KMS-11 (cell line): Measurements from ENCODE around the gene NTRK3.
A peak's percentile ranks its signal among the peaks of the same experiment; 100 is the strongest.

Experiments used
- H2AFZ ChIP-seq: fragments of 200-600 bp; sonication (generic); 2 replicates; pipeline ENCODE4 v1.6.1; 2016; ENCODE audit warnings: antibody characterized with exemption, mixed run types, low read depth
- H3K27ac ChIP-seq: fragments of 200-600 bp; sonication (generic); 2 replicates; pipeline ENCODE4 v1.6.1; 2016; ENCODE audit warnings: mild to moderate bottlenecking, mixed run types
- H3K27me3 ChIP-seq: fragments of 200-600 bp; sonication (generic); 2 replicates; pipeline ENCODE4 v1.6.1; 2017; ENCODE audit warnings: mild to moderate bottlenecking, low read depth, mixed run types, moderate library complexity; ENCODE audit not compliant: insufficient read depth
- H3K36me3 ChIP-seq: fragments of 200-600 bp; sonication (generic); 2 replicates; pipeline ENCODE4 v1.6.1; 2017; ENCODE audit warnings: mild to moderate bottlenecking, mixed run types; ENCODE audit not compliant: insufficient read depth
- H3K4me1 ChIP-seq: fragments of 200-600 bp; sonication (generic); 2 replicates; pipeline ENCODE4 v1.6.1; 2016; ENCODE audit warnings: mild to moderate bottlenecking, low read depth, mixed run types; ENCODE audit not compliant: poor library complexity, severe bottlenecking
- H3K4me2 ChIP-seq: fragments of 200-600 bp; sonication (generic); 2 replicates; pipeline ENCODE4 v1.7.0; 2016; ENCODE audit warnings: mild to moderate bottlenecking, mixed run types
- H3K4me3 ChIP-seq: fragments of 200-600 bp; sonication (generic); IDR thresholded peaks from 2 replicates; pipeline ENCODE4 v1.6.1; 2017; ENCODE audit warnings: low read depth, low read length, mixed read lengths; ENCODE audit not compliant: insufficient read depth
- H3K79me2 ChIP-seq: fragments of 200-600 bp; sonication (generic); 2 replicates; pipeline ENCODE4 v1.6.1; 2016; ENCODE audit warnings: low read depth, mixed run types; ENCODE audit not compliant: insufficient read depth
- H3K9ac ChIP-seq: fragments of 200-600 bp; sonication (generic); 2 replicates; pipeline ENCODE4 v1.6.1; 2016; ENCODE audit warnings: mild to moderate bottlenecking, mixed run types
- H4K20me1 ChIP-seq: fragments of 200-600 bp; sonication (generic); 2 replicates; pipeline ENCODE4 v1.6.1; 2016; ENCODE audit warnings: mild to moderate bottlenecking, mixed run types; ENCODE audit not compliant: insufficient read depth
- CTCF ChIP-seq: fragments of 200-600 bp; sonication (generic); conservative IDR thresholded peaks from 2 replicates; pipeline ENCODE4 v1.6.1; 2017; ENCODE audit warnings: low read depth, mild to moderate bottlenecking, antibody characterized with exemption, low read length, moderate library complexity, mixed read lengths

The NTRK3 gene

GRCh38 chr15:88196961-88197360 is 59.6 kb downstream of the NTRK3 start:
- Histone ChIP-seq H3K79me2 (no peaks in the 10 kb centered on the region), H3K4me1 (no peaks in the 10 kb centered on the region), H3K27me3 (no peaks in the 10 kb centered on the region), H3K27ac (no peak overlapping the region), H3K36me3 (no peaks in the 10 kb centered on the region), H3K4me3 (no peak overlapping the region), H3K4me2 (no peak overlapping the region), H4K20me1 (no peaks in the 10 kb centered on the region), H3K9ac (no peak overlapping the region), H2AFZ (no peak overlapping the region)
- no peak for TF ChIP-seq CTCF

GRCh38 chr15:88194162-88194561 is 62.4 kb downstream of the NTRK3 start:
- Histone ChIP-seq H3K4me2 (no peak overlapping the region), H3K27ac (no peak overlapping the region), H2AFZ (no peak overlapping the region), H3K4me1 (no peaks in the 10 kb centered on the region), H3K79me2 (no peaks in the 10 kb centered on the region), H3K4me3 (no peak overlapping the region), H4K20me1 (no peaks in the 10 kb centered on the region), H3K36me3 (no peaks in the 10 kb centered on the region), H3K9ac (no peak overlapping the region), H3K27me3 (no peaks in the 10 kb centered on the region)
- no peak for TF ChIP-seq CTCF

GRCh38 chr15:88193415-88193814 is 63.1 kb downstream of the NTRK3 start:
- H3K9ac ChIP-seq, result no peak overlapping the region
- no peaks in the 10 kb centered on the region for H3K36me3 ChIP-seq
- H3K4me1 ChIP-seq, result no peaks in the 10 kb centered on the region
- H3K4me2 ChIP-seq, result no peak overlapping the region
- H3K4me3 ChIP-seq, result no peak overlapping the region
- no peaks in the 10 kb centered on the region for H3K79me2 ChIP-seq
- no peaks in the 10 kb centered on the region for H4K20me1 ChIP-seq
- peak; percentile 23; the same call in 1 of the 2 replicates for TF ChIP-seq CTCF
- H3K27me3 ChIP-seq, result no peaks in the 10 kb centered on the region
- H2AFZ ChIP-seq, result no peak overlapping the region
- H3K27ac ChIP-seq, result no peak overlapping the region

- Histone ChIP-seq H3K9ac (no peak overlapping the region), H3K4me3 (no peak overlapping the region), H2AFZ (no peak overlapping the region), H3K27me3 (no peaks in the 10 kb centered on the region), H3K27ac (no peak overlapping the region), H3K4me1 (no peaks in the 10 kb centered on the region), H3K4me2 (no peak overlapping the region), H4K20me1 (no peaks in the 10 kb centered on the region), H3K79me2 (no peaks in the 10 kb centered on the region), H3K36me3 (no peaks in the 10 kb centered on the region)
- TF ChIP-seq CTCF, result no peak
These were observed 64.8 kb downstream of the NTRK3 start for GRCh38 chr15:88191812-88192165.

- H3K27ac ChIP-seq, result no peak overlapping the region
- no peaks in the 10 kb centered on the region for H3K36me3 ChIP-seq
- no peaks in the 10 kb centered on the region for H3K27me3 ChIP-seq
- H3K9ac ChIP-seq, result no peak overlapping the region
- no peak overlapping the region for H3K4me3 ChIP-seq
- H2AFZ ChIP-seq, result no peak overlapping the region
- H3K4me1 ChIP-seq, result no peaks in the 10 kb centered on the region
- no peaks in the 10 kb centered on the region for H3K79me2 ChIP-seq
- no peak overlapping the region for H3K4me2 ChIP-seq
- no peak for TF ChIP-seq CTCF
- no peaks in the 10 kb centered on the region for H4K20me1 ChIP-seq
These were observed 66.3 kb downstream of the NTRK3 start for GRCh38 chr15:88190232-88190631.
